Effector memory CD4-positive, alpha-beta T cell (primary cell): ENCODE measurements around the gene NTSR1.

Source experiments
- DNase-seq, 3 donors: peaks; one replicate each; pipeline ENCODE4 v3.0.0-alpha.2; 2020
- H3K27ac ChIP-seq: 2 replicates; pipeline ENCODE4 v1.7.0; 2013; ENCODE audit warnings: mild to moderate bottlenecking, low read length, moderate library complexity; ENCODE audit not compliant: insufficient read depth, poor library complexity, severe bottlenecking
- H3K27me3 ChIP-seq: replicated peaks from 2 replicates; pipeline ENCODE4 v1.7.0; 2013; ENCODE audit warnings: mild to moderate bottlenecking, low read length; ENCODE audit not compliant: insufficient read depth, control insufficient read depth, poor library complexity, severe bottlenecking
- H3K36me3 ChIP-seq: 2 replicates; pipeline ENCODE4 v1.7.0; 2013; ENCODE audit warnings: mild to moderate bottlenecking, low read length, moderate library complexity; ENCODE audit not compliant: control insufficient read depth, insufficient read depth
- H3K4me1 ChIP-seq: 2 replicates; pipeline ENCODE4 v1.7.0; 2013; ENCODE audit warnings: low read length, mild to moderate bottlenecking; ENCODE audit not compliant: control insufficient read depth, insufficient read depth, poor library complexity, severe bottlenecking
- H3K4me3 ChIP-seq: 2 replicates; pipeline ENCODE4 v1.7.0; 2013; ENCODE audit warnings: low read length, low read depth, mild to moderate bottlenecking; ENCODE audit not compliant: insufficient read depth, poor library complexity, severe bottlenecking
- H3K9me3 ChIP-seq: 2 replicates; pipeline ENCODE4 v1.7.0; 2013; ENCODE audit warnings: mild to moderate bottlenecking, low read length, moderate library complexity; ENCODE audit not compliant: control insufficient read depth

NTSR1 gene

DNA sequence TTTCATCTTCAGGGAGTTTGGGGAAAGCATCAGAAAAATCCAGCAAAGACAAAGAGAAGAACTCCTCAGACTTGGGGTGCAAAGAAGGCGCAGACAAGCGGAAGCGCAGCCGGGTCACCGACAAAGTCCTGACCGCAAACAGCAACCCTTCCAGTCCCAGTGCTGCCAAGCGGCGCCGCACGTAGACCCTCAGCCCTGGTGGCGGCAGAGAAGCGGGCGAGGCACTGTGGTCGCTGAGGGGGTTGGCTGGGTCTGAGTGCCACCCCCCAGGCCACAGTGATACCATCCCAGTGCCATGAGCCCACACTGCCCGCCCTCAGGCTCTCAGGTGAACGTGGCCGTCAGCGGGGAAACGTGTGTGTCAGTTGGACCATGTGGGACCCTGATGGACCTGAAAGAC is 90.8 kb downstream of the NTSR1 start:
- no peak for DNase-seq
- Histone ChIP-seq H3K27ac (no peak overlapping the region), H3K4me3 (no peak overlapping the region), H3K9me3 (no peaks in the 10 kb centered on the region), H3K4me1 (peaks cover 15% of the 10 kb centered on the region), H3K27me3 (no peaks in the 10 kb centered on the region), H3K36me3 (peaks cover 30% of the 10 kb centered on the region)

DNA sequence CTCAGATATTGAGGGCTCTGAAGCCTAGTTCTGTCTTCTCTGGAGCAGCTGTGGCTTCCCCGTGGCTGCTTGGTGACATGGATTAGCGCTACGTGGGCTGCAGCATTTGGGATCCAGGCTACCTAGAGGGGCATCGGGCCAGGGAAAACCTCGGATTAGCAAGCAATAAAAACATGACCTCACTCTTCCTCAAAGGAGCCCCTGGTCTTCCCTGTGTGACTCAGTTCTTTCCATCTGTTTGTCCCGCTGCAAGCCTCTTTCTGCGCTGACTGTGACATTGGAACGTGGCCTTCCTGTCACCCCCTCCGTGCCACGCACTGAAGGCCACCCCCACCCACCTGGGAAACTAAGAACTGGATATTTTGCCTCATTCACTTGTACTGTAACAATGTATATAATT is 91.2 kb downstream of the NTSR1 start:
- Histone ChIP-seq H3K27me3 (no peaks in the 10 kb centered on the region), H3K4me1 (peaks cover 11% of the 10 kb centered on the region), H3K4me3 (no peak overlapping the region), H3K36me3 (peaks cover 30% of the 10 kb centered on the region), H3K9me3 (no peaks in the 10 kb centered on the region), H3K27ac (no peak overlapping the region)
- no peak for DNase-seq

DNA sequence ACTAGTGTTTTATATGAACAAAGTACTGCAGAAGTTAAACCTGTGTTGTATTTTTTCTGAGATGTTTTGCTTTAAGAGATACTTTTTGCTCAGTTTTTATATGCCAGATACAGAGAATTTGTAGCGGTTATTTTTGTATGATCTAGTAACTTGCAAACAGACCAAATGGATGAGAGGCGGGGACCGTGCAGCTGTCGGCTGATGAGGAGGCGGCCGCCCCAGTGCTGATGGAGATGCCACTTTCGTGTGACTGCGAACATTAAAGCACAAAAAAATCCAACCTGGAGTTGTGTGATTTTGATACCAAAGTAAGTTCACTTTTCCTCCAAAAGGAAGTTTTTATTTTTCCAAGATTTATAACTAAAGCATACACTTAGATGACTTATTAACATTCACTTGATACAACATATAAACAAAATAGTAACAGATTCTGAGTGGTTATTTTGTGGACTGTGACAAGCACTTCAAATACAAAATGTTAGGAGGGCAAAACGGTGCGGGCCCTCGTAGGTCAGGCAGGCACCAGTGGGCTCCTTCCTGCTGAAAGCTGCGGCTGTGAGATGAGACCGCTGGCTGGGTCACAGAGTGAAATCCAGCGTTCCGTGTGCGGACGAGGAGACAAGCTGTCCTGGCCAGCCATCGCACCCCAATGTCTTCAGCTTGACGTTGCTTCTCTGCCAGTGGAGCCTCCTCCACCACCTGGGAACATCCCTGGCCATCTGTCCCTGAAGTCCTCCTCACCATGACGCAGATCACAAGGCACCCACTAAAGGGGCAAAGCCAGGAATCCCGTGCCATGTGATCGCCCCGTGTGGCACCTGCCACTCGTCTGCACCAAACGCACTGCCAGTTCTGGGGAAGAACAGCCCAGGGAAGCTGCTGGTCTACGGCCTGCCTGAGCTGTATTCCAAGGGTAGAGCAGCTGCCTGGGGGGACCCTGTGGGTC is 92.0 kb downstream of the NTSR1 start:
- peaks cover 30% of the 10 kb centered on the region for H3K36me3 ChIP-seq
- H3K9me3 ChIP-seq, result no peaks in the 10 kb centered on the region
- DNase-seq, result no peak
- no peak overlapping the region for H3K4me3 ChIP-seq
- H3K4me1 ChIP-seq, result peaks cover 13% of the 10 kb centered on the region
- H3K27ac ChIP-seq, result no peak overlapping the region
- H3K27me3 ChIP-seq, result no peaks in the 10 kb centered on the region

DNA sequence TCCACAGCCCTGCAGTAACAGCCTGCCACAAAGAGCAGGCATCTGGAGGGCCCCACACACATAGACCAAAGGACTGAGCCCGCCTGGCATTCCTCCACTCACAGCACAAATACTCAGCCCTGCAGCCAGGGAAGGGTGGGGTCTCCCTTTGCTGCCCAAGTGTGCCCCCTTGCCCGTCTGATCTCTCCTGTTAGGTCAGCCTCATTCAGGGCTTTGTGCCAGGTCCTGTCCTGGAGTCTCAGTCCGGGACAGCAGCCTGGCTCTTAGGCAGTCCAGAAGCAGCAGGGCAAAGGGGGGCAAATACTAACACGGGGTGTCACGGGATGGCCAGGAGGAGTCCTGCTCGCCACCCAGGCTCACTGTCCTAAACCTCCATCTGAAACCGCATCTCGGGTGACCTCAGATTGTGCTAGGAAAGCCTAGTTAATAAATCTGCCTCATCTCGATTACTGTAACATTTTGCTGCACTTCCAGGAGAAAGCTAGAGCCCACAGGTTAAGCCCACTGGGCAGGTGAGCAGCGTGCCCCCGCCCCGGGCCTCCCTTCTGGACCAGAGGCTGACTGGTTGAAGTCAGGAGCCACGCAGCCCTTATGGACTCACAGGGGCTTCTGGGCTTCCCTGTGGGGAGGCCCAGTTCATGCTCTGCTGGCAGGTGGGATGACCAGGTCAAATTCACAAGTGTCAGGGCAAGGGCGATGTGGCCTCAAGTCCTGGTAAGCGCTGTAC is 92.8 kb downstream of the NTSR1 start:
- Histone ChIP-seq H3K27ac (no peak overlapping the region), H3K4me1 (peaks cover 21% of the 10 kb centered on the region), H3K4me3 (no peak overlapping the region), H3K27me3 (no peaks in the 10 kb centered on the region), H3K36me3 (peaks cover 30% of the 10 kb centered on the region), H3K9me3 (no peaks in the 10 kb centered on the region)
- DNase-seq, result no peak

DNA sequence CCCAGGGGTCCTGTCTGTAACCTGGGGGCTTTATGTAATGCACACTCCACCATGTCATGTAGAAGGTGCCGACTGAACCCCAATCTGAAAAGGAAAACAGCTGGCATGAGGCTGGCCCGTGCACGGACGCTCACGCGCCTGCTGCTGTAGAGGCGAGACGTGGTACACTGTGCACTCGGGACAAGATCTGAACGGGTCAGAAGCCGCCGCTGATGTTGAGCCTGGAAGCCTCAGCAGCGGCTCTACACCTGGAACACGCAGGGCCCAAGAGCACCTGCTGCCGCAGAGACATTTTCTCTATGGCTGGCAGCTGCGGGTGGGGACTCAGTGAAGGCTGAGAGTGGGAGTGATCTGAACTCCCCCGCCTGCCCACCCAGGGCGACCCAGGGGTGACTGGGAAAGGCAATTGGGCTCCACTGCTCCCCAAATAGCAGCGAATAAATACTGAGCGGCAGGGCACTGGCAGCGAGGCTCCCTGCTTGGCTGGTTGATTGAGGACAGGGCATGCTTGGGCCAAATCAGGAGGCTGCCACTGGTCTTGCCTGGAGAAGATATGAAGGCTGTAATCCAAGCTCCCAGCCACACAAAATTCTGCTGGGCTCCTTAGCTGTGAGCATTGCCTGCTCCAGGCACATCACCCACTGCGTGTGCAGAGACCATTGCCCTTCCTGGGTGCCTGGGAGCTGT is 93.5 kb downstream of the NTSR1 start:
- peaks cover 30% of the 10 kb centered on the region for H3K36me3 ChIP-seq
- no peaks in the 10 kb centered on the region for H3K27me3 ChIP-seq
- H3K4me3 ChIP-seq, result no peak overlapping the region
- DNase-seq, result no peak
- H3K4me1 ChIP-seq, result peaks cover 28% of the 10 kb centered on the region
- no peaks in the 10 kb centered on the region for H3K9me3 ChIP-seq
- no peak overlapping the region for H3K27ac ChIP-seq

DNA sequence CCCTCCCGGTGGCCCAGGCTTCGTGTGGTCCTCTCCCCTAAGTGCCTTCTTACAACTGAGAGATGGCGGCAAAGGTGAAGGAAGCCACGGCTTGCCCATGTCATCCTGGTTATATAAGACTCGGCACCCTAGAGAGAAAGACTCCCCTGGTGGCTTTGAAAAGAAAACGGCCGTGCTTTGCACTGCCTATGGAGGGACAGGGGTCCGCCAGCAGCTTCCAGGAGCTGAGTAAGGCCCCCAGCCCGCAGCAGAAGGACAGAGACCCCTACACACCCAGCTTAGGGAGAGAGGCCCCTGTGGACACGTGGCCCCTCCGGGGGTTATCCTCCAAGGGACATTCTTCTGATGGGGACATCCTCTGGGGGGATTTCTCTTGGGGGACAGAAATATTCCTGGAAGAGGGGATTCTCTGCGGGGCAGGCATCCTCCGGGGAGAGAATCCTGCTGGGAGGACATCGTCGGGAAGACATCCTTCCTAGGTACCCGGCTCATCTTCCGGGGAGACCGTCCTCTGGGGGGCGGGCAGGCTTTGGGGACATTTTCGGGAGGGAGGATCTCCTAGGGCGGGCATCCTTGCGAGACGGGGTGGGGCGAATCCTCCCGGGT is 95.5 kb downstream of the NTSR1 start:
- Histone ChIP-seq H3K9me3 (no peaks in the 10 kb centered on the region), H3K27me3 (no peaks in the 10 kb centered on the region), H3K27ac (peak overlapping the region; percentile 73), H3K36me3 (peaks cover 33% of the 10 kb centered on the region), H3K4me3 (peak overlapping the region; percentile 81), H3K4me1 (peaks cover 23% of the 10 kb centered on the region)
- DNase-seq, result no peak

DNA sequence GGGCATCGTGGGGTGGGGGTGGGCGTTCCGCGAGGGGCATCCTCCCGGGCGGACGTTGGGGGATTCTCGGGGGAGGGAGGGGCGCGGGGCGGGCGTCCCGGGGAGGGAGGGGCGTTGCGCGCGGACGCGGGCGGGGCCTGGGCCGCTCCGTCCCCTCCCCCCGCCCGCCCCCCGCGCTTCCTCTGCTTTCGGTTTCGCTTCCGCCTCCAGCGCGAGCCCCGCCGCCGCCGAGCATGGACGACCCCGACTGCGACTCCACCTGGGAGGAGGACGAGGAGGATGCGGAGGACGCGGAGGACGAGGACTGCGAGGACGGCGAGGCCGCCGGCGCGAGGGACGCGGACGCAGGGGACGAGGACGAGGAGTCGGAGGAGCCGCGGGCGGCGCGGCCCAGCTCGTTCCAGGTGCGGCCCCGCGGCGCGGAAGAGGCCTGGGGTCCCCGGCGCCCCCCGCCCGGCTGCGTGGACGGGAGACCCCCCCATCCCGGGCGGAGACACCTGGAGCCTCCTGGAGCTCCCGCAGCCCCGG is 96.1 kb downstream of the NTSR1 start, which contains the start of gene OGFR:
Gene OGFR, plus strand, starts transcription at position 209 of the 528 bp plus-strand sequence. Its CDS starts 25 bp downstream, at position 234.
- Histone ChIP-seq H3K36me3 (peaks cover 33% of the 10 kb centered on the region), H3K4me1 (peaks cover 23% of the 10 kb centered on the region), H3K27me3 (no peaks in the 10 kb centered on the region), H3K27ac (peak within 1 kb of the TSS; percentile 73), H3K9me3 (no peaks in the 10 kb centered on the region), H3K4me3 (peak within 1 kb of the TSS; percentile 81)
- peak; percentile 61 to 69 (median 63) for DNase-seq

GRCh38 chr20:62805155-62805710 is 96.6 kb downstream of the NTSR1 start:
- Histone ChIP-seq H3K9me3 (no peaks in the 10 kb centered on the region), H3K27ac (peak overlapping the region; percentile 73), H3K36me3 (peaks cover 33% of the 10 kb centered on the region), H3K27me3 (no peaks in the 10 kb centered on the region), H3K4me3 (peak overlapping the region; percentile 81), H3K4me1 (peaks cover 23% of the 10 kb centered on the region)
- DNase-seq, result no peak

GRCh38 chr20:62805711-62806382 is 97.2 kb downstream of the NTSR1 start:
- Histone ChIP-seq H3K4me3 (peak overlapping the region; percentile 81), H3K27me3 (no peaks in the 10 kb centered on the region), H3K36me3 (peaks cover 33% of the 10 kb centered on the region), H3K27ac (peak overlapping the region; percentile 73), H3K4me1 (peaks cover 23% of the 10 kb centered on the region), H3K9me3 (no peaks in the 10 kb centered on the region)
- DNase-seq, result no peak
